ENCODE results near the gene PIGQ.

Gene PIGQ

GRCh38 chr16:569445-570254 is at the start of gene PIGQ:
TSS of gene PIGQ (plus strand) at chr16:569968. CDS start at chr16:574075, 4,107 bp downstream.
- peak; percentile 91 for DNase-seq (ENCODE audit: extremely low spot score)
- ChIA-PET CTCF (no interaction called here), POLR2A (no interaction called here)
- TF ChIP-seq, protein P1, sequence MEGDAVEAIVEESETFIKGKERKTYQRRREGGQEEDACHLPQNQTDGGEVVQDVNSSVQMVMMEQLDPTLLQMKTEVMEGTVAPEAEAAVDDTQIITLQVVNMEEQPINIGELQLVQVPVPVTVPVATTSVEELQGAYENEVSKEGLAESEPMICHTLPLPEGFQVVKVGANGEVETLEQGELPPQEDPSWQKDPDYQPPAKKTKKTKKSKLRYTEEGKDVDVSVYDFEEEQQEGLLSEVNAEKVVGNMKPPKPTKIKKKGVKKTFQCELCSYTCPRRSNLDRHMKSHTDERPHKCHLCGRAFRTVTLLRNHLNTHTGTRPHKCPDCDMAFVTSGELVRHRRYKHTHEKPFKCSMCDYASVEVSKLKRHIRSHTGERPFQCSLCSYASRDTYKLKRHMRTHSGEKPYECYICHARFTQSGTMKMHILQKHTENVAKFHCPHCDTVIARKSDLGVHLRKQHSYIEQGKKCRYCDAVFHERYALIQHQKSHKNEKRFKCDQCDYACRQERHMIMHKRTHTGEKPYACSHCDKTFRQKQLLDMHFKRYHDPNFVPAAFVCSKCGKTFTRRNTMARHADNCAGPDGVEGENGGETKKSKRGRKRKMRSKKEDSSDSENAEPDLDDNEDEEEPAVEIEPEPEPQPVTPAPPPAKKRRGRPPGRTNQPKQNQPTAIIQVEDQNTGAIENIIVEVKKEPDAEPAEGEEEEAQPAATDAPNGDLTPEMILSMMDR (IDR thresholded peaks at IDR 0.05; ENCODE audit: control extremely low read depth, extremely low read depth, low read depth, missing control alignments) = no peak

- ChIA-PET CTCF (no interaction called here), POLR2A (no interaction called here)
- TF ChIP-seq, protein P1 (IDR thresholded peaks at IDR 0.05; ENCODE audit: control extremely low read depth, extremely low read depth, low read depth, missing control alignments) = no peak
- no peak for DNase-seq (ENCODE audit: extremely low spot score)
Observed at GRCh38 chr16:520847-521246, 48.9 kb upstream of the PIGQ start.

- POLR2A ChIA-PET = no interaction called here
- DNase-seq (ENCODE audit: extremely low spot score) = no peak
- TF ChIP-seq, protein P1 (IDR thresholded peaks at IDR 0.05; ENCODE audit: control extremely low read depth, extremely low read depth, low read depth, missing control alignments) = no peak
- CTCF ChIA-PET = interaction anchor here (0.9 to 1.8 kb wide), 2 partner anchors 7 to 16 kb away, joined by 3 to 5 read pairs; no protein-coding TSS in a partner anchor
Observed at GRCh38 chr16:521381-522210, 48.2 kb upstream of the PIGQ start.

- DNase-seq (ENCODE audit: extremely low spot score) = no peak
- ChIA-PET POLR2A (no interaction called here), CTCF (interaction anchor here (0.9 to 1.8 kb wide), 2 partner anchors 8 to 15 kb away, joined by 3 to 5 read pairs; no protein-coding TSS in a partner anchor)
- TF ChIP-seq, protein P1 (IDR thresholded peaks at IDR 0.05; ENCODE audit: control extremely low read depth, extremely low read depth, low read depth, missing control alignments) = no peak
Observed at GRCh38 chr16:522320-523096, 47.3 kb upstream of the PIGQ start.

DNA sequence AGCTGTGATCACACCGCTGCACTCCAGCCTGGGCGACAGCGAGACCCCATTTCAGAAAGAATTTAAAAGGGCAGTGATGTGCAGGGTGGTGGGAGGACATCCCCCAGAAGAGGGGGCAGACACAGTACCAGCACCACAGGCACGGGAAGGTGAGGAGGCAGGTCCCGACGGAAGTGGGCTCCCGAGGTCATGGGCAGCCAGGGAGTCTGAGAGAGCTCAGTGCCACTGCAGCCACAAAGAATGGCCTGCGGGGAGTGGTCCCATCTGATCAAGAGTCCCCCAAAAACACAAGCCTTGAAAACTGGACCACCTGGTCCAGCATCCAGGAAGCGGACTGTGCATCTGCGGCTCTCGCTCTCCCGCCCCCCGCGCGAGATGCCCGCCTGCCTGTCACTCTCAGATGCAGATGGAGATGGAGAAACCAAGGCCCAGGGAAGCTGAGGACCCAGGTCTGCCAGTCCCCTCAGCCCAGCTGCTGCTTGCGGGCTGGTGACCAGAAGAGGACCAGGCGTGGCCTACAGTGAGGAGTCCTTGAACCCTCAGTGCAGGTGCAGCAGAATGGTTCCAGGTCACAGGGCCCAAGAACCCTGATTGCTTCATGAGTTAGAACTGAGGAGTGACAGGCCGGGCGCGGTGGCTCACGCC is 46.5 kb upstream of the PIGQ start:
- CTCF ChIA-PET = interaction anchor here (1.8 kb wide), 1 partner anchor 9 kb away, joined by 5 read pairs; no protein-coding TSS in a partner anchor
- POLR2A ChIA-PET = no interaction called here
- TF ChIP-seq, protein P1 (IDR thresholded peaks at IDR 0.05; ENCODE audit: control extremely low read depth, extremely low read depth, low read depth, missing control alignments) = no peak
- DNase-seq (ENCODE audit: extremely low spot score) = no peak

Measured in GM10248 (cell line).